Esophagus squamous epithelium (tissue), 4 donors: Measurements from ENCODE around the gene TRIP10.

ENCODE experiments used
- CTCF ChIP-seq, 6 experiments: fragments of 450-650 bp in 4 of 6; fragments of 200-600 bp in 2 of 6; sonication (generic) in 2 of 6; IDR thresholded peaks; one replicate each; pipeline ENCODE4 v1.5.1; 2016 to 2019; ENCODE audit warnings: antibody characterized with exemption in 6 of 6, mild to moderate bottlenecking in 4 of 6, moderate library complexity in 4 of 6
- POLR2A ChIP-seq, 4 donors: fragments of 450-650 bp; IDR thresholded peaks; one replicate each; pipeline ENCODE4 v1.6.1; 2017; ENCODE audit warnings: antibody characterized with exemption in 4 of 4, mild to moderate bottlenecking in 4 of 4, moderate library complexity in 3 of 4

- TF ChIP-seq POLR2A (IDR thresholded peaks at IDR 0.05) (no peak), CTCF (IDR thresholded peaks at IDR 0.05) (no peak)
Observed at GRCh38 chr19:6711605-6712004, 27.9 kb upstream of the TRIP10 start.
